ENCODE measurements around the gene CST9. TPM values are rescaled to one million over a fixed set of nuclear protein-coding genes. Genes with fewer than 3 reads are reported as not detected.
A peak's percentile ranks its signal among the peaks of the same experiment; 100 is the strongest.

Gene CST9
- total RNA-seq, 1 donor: not detected

GRCh38 chr20:23634044-23634801 lies 28.5 kb upstream of the CST9 start:
- peak overlapping the region; percentile 15 for H3K4me3 ChIP-seq (ENCODE audit: low read depth, low read length)
- no peak for DNase-seq (ENCODE audit: low read depth)
- no peak for TF ChIP-seq CTCF (IDR thresholded peaks at IDR 0.05; ENCODE audit: insufficient read depth, low read length)

GRCh38 chr20:23632711-23633573 lies 27.2 kb upstream of the CST9 start:
- no peak for TF ChIP-seq CTCF (IDR thresholded peaks at IDR 0.05; ENCODE audit: insufficient read depth, low read length)
- no peak for DNase-seq (ENCODE audit: low read depth)
- H3K4me3 ChIP-seq (ENCODE audit: low read depth, low read length): no peak overlapping the region

GRCh38 chr20:23631981-23632710 lies 26.4 kb upstream of the CST9 start:
- no peak for TF ChIP-seq CTCF (IDR thresholded peaks at IDR 0.05; ENCODE audit: insufficient read depth, low read length)
- DNase-seq (ENCODE audit: low read depth): no peak
- H3K4me3 ChIP-seq (ENCODE audit: low read depth, low read length): no peak overlapping the region

GRCh38 chr20:23631226-23631822 lies 25.6 kb upstream of the CST9 start:
- H3K4me3 ChIP-seq (ENCODE audit: low read depth, low read length): no peak overlapping the region
- DNase-seq (ENCODE audit: low read depth): no peak
- TF ChIP-seq CTCF (IDR thresholded peaks at IDR 0.05; ENCODE audit: insufficient read depth, low read length): no peak

- no peak overlapping the region for H3K4me3 ChIP-seq (ENCODE audit: low read depth, low read length)
- no peak for TF ChIP-seq CTCF (IDR thresholded peaks at IDR 0.05; ENCODE audit: insufficient read depth, low read length)
- DNase-seq (ENCODE audit: low read depth): no peak
These were observed 24.7 kb upstream of the CST9 start for GRCh38 chr20:23630392-23630849.
